Stomach smooth muscle (tissue), 2 donors: ENCODE results near the gene CIITA.

Experiments used
- H3K27ac ChIP-seq: one replicate; pipeline ENCODE4 v1.7.0; 2013; ENCODE audit warnings: mild to moderate bottlenecking, low read length, inconsistent platforms
- H3K27me3 ChIP-seq, 2 donors: one replicate each; pipeline ENCODE4 v1.7.0; 2013; ENCODE audit warnings: low read length in 2 of 2; ENCODE audit not compliant: insufficient read depth in 2 of 2, control insufficient read depth in 1 of 2
- H3K36me3 ChIP-seq, 2 donors: one replicate each; pipeline ENCODE4 v1.7.0; 2013; ENCODE audit warnings: low read length in 2 of 2; ENCODE audit not compliant: control insufficient read depth in 2 of 2, insufficient read depth in 2 of 2
- H3K4me1 ChIP-seq: one replicate; pipeline ENCODE4 v1.7.0; 2013; ENCODE audit warnings: low read length; ENCODE audit not compliant: control insufficient read depth, insufficient read depth
- H3K4me3 ChIP-seq, 2 donors: one replicate each; pipeline ENCODE4 v1.7.0; 2013; ENCODE audit warnings: low read length in 2 of 2
- H3K9ac ChIP-seq, 2 donors: one replicate each; pipeline ENCODE4 v1.7.0; 2013; ENCODE audit warnings: low read length in 2 of 2, mild to moderate bottlenecking in 1 of 2
- H3K9me3 ChIP-seq, 2 donors: one replicate each; pipeline ENCODE4 v1.7.0; 2013; ENCODE audit warnings: low read length in 2 of 2; ENCODE audit not compliant: control insufficient read depth in 2 of 2
- donor health status: healthy.
- donor health status: Pancreatic carcinoma.

The CIITA gene

DNA sequence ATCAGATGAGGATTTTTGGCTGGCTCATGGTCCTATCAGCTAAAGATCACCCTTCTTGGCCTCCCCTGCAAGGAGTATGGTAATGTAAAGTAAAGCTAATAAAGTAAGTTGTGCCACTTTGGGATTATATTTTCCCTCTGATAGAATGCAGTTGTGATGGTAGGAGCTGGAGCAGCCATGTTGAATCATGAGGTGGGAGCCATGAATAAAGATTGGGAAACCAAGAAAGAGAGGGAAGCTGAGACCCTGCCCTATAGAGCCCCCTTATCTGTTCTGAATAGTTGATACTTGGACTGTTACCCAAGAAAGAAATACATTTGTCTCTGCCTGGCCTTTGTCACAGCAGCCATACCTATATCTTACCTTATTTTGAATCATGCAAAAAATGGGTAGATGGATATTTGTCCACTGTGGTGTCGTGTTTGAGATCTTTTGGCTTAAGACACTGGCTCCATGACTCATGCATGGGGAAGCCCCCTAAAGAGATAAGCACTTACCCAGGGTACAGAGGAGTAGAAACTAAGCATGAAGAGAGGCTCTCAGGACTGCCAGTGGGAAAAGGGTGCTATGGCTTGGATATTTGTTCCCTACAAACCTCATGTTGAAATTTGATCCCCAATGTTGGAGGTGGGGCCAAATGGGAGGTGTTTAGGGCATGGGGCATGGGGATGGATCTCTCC is 40.7 kb upstream of the CIITA start:
- Histone ChIP-seq H3K4me3 (no peak overlapping the region), H3K27me3 (no peaks in the 10 kb centered on the region), H3K4me1 (no peaks in the 10 kb centered on the region), H3K27ac (no peak overlapping the region), H3K9me3 (no peaks in the 10 kb centered on the region), H3K9ac (no peak overlapping the region), H3K36me3 (no peaks in the 10 kb centered on the region)

- Histone ChIP-seq H3K9me3 (no peaks in the 10 kb centered on the region), H3K4me3 (no peak overlapping the region), H3K36me3 (no peaks in the 10 kb centered on the region), H3K27me3 (peaks cover 0 to 3% of the 10 kb centered on the region in 2 donors), H3K27ac (no peak overlapping the region), H3K9ac (no peak overlapping the region), H3K4me1 (no peaks in the 10 kb centered on the region)
Measured at GRCh38 chr16:10838621-10839278, 38.3 kb upstream of the CIITA start.

GRCh38 chr16:10839279-10839666 is 37.7 kb upstream of the CIITA start:
- Histone ChIP-seq H3K9ac (no peak overlapping the region), H3K4me3 (no peak overlapping the region), H3K36me3 (no peaks in the 10 kb centered on the region), H3K27ac (no peak overlapping the region), H3K9me3 (no peaks in the 10 kb centered on the region), H3K27me3 (peaks cover 0 to 3% of the 10 kb centered on the region in 2 donors), H3K4me1 (no peaks in the 10 kb centered on the region)

GRCh38 chr16:10840703-10841102 is 36.3 kb upstream of the CIITA start:
- no peaks in the 10 kb centered on the region for H3K36me3 ChIP-seq
- H3K27me3 ChIP-seq: peaks cover 0 to 3% of the 10 kb centered on the region in 2 donors
- no peak overlapping the region for H3K4me3 ChIP-seq
- H3K9ac ChIP-seq: no peak overlapping the region
- H3K9me3 ChIP-seq: no peaks in the 10 kb centered on the region
- H3K27ac ChIP-seq: no peak overlapping the region
- no peaks in the 10 kb centered on the region for H3K4me1 ChIP-seq

DNA sequence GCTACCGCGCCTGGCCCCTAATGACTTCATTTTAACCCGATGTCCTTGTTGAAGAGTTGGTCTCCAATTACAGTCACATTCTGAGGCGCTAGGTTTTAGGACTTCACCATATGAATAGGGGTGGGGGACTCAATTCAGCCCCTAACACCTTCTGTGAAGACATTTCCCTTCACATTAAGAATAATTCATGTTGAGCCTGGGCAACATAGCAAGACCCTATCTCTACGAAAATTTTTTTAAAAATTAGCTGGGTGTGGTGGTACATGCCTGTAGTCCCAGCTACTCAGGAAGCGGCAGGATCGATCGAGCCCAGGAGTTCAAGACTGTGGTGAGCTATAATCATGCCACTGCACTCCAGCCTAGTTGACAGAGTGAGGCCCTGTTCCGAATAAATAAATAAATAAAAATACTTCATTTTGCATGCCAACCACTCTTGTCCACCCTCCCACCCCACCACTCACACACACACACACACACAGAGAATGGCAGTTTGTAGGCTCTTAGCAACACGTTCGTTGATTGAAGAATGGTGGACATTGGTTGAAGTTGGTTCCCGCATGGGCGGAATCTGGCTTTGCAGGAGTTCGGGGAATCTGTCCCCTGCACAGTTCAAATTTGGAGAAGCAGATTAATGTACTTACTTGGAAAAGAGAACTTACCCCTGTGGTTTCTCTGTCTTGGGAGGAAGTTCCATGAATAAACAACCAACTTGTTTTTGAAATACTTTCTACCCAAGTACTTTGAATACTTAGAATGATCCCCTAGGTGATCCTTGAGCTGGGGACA is 30.6 kb upstream of the CIITA start:
- no peak overlapping the region for H3K4me3 ChIP-seq
- H3K4me1 ChIP-seq: no peaks in the 10 kb centered on the region
- no peak overlapping the region for H3K27ac ChIP-seq
- no peaks in the 10 kb centered on the region for H3K36me3 ChIP-seq
- no peaks in the 10 kb centered on the region for H3K9me3 ChIP-seq
- H3K9ac ChIP-seq: no peak overlapping the region
- H3K27me3 ChIP-seq: peaks cover 0 to 3% of the 10 kb centered on the region in 2 donors

DNA sequence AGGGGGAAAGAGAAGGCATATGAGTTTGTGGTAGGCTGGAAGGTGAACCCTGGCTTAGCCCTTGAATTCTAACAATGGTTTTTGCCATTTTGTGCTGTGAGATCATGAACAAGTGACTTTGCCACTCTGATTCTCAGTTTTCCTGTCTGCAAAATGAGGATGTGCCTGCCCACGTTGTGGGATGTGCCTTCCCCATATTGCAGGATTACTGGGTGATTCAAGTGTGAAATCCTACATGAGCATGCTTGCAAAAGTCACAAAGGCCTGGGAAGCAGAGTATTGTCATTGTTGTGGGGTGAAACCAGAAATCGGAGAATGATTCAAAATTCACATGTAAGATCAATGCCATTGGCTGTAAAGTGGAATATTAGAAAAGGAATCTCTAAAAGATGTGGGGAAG is 29.8 kb upstream of the CIITA start:
- H3K27ac ChIP-seq: no peak overlapping the region
- no peak overlapping the region for H3K4me3 ChIP-seq
- no peaks in the 10 kb centered on the region for H3K36me3 ChIP-seq

DNA sequence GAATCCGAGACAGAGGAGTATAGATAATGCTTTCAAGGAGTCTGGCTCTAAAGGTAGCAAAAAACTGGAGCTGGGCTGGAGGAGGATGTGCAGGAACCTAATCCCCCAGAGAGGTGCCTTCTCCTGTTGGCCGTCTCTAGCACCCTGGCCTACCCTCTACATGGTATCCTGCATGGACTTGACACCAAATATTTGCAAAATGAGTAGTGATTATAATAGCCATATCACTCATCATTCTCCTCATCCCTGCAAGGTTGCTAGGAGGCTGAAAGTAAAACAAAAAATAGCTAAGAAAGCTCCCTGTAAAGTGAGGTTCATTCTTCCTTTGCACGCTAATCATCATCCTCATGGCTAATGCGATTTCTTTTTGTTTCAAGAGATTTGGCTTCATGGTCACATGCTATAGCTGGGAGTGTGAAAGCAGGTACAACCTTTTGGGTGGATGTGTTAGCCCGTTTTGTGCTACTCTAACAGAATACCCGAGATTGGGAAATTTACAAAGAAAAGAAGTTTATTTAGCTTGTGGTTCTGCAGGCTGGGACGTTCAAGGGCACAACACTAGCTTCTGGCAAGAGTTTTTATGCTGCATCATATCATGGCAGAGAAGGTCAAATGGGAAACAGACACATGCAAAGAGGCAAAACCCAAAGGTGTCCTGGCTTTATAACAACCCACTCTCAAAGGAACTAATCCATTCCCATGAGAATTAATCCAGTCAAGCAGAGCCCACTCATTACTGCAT is 27.1 kb upstream of the CIITA start:
- Histone ChIP-seq H3K9ac (no peak overlapping the region), H3K4me1 (no peaks in the 10 kb centered on the region), H3K9me3 (no peaks in the 10 kb centered on the region), H3K27me3 (no peaks in the 10 kb centered on the region), H3K4me3 (no peak overlapping the region), H3K27ac (no peak overlapping the region), H3K36me3 (no peaks in the 10 kb centered on the region)

More for the DNA sequence above, 29.8 kb upstream of the CIITA start:
- Histone ChIP-seq H3K9ac (no peak overlapping the region), H3K9me3 (no peaks in the 10 kb centered on the region), H3K4me1 (no peaks in the 10 kb centered on the region), H3K27me3 (no peaks in the 10 kb centered on the region)

DNA sequence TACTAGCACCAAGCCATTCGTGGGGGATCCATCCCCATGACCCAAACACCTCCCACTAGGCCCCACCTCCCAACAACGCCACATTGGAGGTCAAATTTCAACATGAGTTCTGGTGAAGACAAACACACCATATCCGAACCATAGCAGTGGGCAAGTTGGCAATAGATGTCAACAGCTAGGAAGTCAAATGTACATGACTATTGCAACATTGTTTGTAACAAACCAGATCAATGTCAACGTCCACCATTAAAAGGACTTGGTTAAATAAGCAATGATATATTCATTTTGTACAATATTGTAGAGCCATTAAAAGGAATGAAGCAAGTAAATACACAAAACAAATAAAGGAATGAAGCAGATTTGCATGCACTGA is 26.5 kb upstream of the CIITA start:
- no peak overlapping the region for H3K27ac ChIP-seq
- no peak overlapping the region for H3K9ac ChIP-seq
- H3K4me1 ChIP-seq: no peaks in the 10 kb centered on the region
- H3K36me3 ChIP-seq: no peaks in the 10 kb centered on the region
- no peak overlapping the region for H3K4me3 ChIP-seq
- no peaks in the 10 kb centered on the region for H3K9me3 ChIP-seq
- H3K27me3 ChIP-seq: no peaks in the 10 kb centered on the region

- Histone ChIP-seq H3K4me1 (no peaks in the 10 kb centered on the region), H3K9me3 (no peaks in the 10 kb centered on the region), H3K27me3 (no peaks in the 10 kb centered on the region), H3K4me3 (no peak overlapping the region), H3K36me3 (no peaks in the 10 kb centered on the region), H3K27ac (no peak overlapping the region), H3K9ac (no peak overlapping the region)
Measured at GRCh38 chr16:10851512-10851911, 25.5 kb upstream of the CIITA start.

DNA sequence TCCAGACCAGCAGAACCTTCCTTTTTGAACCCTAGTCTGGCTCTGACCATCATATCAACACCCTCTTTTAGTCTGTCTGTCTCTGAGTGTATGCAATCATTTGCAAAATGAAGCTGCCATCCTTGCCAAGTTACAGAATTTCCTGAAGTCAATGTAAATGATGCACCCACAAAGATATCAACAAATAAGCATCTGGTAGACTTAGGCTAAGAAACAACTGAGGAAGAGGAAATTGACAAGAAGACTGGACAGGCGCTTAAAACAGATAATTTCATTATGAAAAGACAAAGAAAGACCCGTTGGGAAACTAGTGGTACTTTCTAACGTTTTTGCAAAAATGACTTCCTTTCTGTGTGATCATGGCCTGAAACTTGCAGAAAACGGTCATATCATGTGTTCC is 24.7 kb upstream of the CIITA start:
- Histone ChIP-seq H3K27ac (no peak overlapping the region), H3K36me3 (no peaks in the 10 kb centered on the region), H3K9ac (no peak overlapping the region), H3K4me1 (no peaks in the 10 kb centered on the region), H3K9me3 (no peaks in the 10 kb centered on the region), H3K27me3 (no peaks in the 10 kb centered on the region), H3K4me3 (no peak overlapping the region)
